GM10266 (cell line): ENCODE measurements around the gene LHX6.

Experiments
- DNase-seq: peaks from one replicate; pipeline ENCODE4 v3.0.0; 2012; ENCODE audit errors: extremely low spot score
- TF ChIP-seq, protein P1 (sequence below): IDR thresholded peaks from 2 replicates; pipeline ENCODE4 v1.5.1; 2012; ENCODE audit warnings: mild to moderate bottlenecking, low read depth; ENCODE audit not compliant: control insufficient read depth, insufficient read depth; ENCODE audit errors: missing control alignments

The LHX6 gene

GRCh38 chr9:122164286-122164685 is 64.5 kb downstream of the LHX6 start:
- DNase-seq, result no peak
- TF ChIP-seq, protein P1, sequence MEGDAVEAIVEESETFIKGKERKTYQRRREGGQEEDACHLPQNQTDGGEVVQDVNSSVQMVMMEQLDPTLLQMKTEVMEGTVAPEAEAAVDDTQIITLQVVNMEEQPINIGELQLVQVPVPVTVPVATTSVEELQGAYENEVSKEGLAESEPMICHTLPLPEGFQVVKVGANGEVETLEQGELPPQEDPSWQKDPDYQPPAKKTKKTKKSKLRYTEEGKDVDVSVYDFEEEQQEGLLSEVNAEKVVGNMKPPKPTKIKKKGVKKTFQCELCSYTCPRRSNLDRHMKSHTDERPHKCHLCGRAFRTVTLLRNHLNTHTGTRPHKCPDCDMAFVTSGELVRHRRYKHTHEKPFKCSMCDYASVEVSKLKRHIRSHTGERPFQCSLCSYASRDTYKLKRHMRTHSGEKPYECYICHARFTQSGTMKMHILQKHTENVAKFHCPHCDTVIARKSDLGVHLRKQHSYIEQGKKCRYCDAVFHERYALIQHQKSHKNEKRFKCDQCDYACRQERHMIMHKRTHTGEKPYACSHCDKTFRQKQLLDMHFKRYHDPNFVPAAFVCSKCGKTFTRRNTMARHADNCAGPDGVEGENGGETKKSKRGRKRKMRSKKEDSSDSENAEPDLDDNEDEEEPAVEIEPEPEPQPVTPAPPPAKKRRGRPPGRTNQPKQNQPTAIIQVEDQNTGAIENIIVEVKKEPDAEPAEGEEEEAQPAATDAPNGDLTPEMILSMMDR, result no peak

DNA sequence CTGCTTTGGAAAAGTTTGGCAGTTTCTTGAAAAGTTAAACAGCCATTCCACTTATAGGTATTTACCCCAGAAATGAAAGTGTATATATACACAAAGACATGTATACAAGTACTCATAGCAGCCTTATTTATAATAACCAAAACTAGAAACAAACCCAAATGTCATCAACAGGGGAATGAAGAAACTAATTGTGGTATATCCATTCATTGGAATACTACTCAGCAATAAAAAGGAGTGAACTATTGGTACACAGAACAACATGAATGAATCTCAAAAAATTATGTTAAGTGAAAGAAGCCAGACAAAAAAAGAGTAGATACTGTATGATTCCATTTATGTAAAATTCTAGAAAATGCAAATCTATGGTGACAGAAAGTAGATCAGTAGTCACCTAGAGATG is 66.3 kb downstream of the LHX6 start:
- TF ChIP-seq, protein P1, result no peak
- no peak for DNase-seq

- DNase-seq, result no peak
- TF ChIP-seq, protein P1, result no peak
Observed at GRCh38 chr9:122159925-122160246, 68.9 kb downstream of the LHX6 start.

DNA sequence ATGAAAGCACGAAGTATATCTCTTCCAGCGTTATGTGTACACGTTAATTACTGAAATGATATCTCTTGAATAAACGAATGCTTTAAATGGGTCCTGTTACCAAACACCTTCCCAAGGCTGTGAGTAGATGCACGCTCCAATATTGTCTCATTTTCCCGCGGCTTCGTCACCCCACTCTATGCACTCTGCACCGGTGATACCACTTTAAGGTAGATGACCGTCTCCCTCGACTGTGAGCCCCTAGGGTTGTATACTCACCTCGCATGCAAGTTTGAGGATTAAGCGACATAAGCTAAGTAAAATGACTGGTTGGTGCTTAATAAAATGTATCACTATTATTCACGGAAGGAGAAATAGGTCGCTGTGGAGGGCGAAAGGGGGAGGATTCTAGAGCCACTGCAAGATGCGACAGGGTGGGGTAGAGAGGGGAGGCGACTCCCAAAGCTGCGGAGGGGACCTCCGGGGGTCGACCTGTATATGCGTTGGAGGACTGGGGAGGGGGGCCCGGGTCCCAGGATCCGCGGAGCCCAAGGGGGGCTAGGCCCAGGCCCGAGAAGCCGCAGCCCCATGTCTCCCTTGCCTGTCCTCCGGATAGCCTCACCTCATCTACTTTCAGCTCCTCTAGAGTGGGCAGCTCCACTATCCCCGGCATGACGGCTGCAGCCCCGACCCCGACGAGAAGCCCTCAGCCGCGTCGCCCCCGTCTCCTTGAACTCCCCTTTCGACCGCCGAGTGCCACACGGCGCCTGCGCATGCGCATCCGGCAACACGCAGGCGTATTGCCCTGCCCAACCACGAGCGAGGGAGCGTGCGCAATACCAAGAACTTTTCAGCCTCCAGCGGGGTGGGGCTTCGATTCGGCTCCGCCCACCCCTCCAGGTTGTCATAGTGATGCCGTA is 69.5 kb downstream of the LHX6 start, which contains the start of the genes MORN5 and NDUFA8:
Gene MORN5, plus strand, starts transcription at position 883 of the 899 bp plus-strand sequence. CDS start 65 bp downstream, outside the sequence.
Gene NDUFA8, minus strand, starts transcription at position 754 of the 899 bp plus-strand sequence. Its CDS starts 102 bp downstream, at position 652.
- TF ChIP-seq, protein P1, result no peak
- peak; percentile 95 for DNase-seq

GRCh38 chr9:122158202-122158601 is 70.6 kb downstream of the LHX6 start:
- peak; percentile 21 for DNase-seq
- TF ChIP-seq, protein P1, result peak; percentile 28

DNA sequence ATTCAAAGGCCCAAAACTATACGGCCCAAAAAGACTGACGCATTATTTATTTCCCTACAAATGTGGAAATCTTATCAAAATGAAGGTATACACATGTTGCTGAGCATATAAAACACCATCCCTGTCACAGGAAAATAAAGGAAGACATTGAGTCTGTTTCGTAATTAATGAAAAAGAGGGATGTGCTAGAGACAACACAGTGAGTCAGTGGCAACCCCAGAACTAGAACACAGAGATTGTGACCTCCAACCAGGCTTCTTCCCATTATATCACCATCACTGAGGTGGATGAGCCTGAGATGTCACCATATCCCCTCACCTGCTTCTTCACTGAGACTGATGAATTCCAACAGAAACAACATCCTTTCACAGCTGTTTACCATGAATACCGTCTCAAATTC is 73.0 kb downstream of the LHX6 start:
- TF ChIP-seq, protein P1, result no peak
- no peak for DNase-seq
